ENCODE results near the gene ORAI2.

ORAI2 gene

DNA sequence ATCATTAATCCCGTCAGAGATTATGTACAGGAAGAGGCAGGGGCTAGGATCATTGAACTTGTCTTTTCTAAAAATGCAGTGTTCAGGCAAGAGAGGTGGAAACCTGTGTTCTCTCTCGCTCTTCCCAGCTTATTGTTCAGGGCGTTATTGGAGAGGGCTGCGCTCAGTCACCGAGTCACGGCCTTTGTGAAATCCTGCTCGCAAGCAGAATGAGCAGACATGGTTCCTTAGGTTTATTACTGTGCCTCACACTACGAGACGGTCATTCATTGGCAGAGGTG lies 37.8 kb upstream of the ORAI2 start:
- peaks cover 51% of the 10 kb centered on the region for H3K36me3 ChIP-seq (ENCODE audit: insufficient read depth, low read length)
- H3K4me1 ChIP-seq (ENCODE audit: insufficient read depth, low read length, severe bottlenecking), result peaks cover 17% of the 10 kb centered on the region
- peaks cover 10% of the 10 kb centered on the region; the same call in 1 of the 2 replicates for H3K79me2 ChIP-seq (ENCODE audit: insufficient read depth, low read length)
- H3K4me2 ChIP-seq (ENCODE audit: low read length), result peak overlapping the region; percentile 96
- H4K20me1 ChIP-seq (ENCODE audit: insufficient read depth, low read length), result no peaks in the 10 kb centered on the region
- H3K4me3 ChIP-seq (ENCODE audit: low read depth, low read length, poor library complexity, severe bottlenecking), result peak overlapping the region; percentile 77
- TF ChIP-seq, protein P1, sequence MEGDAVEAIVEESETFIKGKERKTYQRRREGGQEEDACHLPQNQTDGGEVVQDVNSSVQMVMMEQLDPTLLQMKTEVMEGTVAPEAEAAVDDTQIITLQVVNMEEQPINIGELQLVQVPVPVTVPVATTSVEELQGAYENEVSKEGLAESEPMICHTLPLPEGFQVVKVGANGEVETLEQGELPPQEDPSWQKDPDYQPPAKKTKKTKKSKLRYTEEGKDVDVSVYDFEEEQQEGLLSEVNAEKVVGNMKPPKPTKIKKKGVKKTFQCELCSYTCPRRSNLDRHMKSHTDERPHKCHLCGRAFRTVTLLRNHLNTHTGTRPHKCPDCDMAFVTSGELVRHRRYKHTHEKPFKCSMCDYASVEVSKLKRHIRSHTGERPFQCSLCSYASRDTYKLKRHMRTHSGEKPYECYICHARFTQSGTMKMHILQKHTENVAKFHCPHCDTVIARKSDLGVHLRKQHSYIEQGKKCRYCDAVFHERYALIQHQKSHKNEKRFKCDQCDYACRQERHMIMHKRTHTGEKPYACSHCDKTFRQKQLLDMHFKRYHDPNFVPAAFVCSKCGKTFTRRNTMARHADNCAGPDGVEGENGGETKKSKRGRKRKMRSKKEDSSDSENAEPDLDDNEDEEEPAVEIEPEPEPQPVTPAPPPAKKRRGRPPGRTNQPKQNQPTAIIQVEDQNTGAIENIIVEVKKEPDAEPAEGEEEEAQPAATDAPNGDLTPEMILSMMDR (IDR thresholded peaks at IDR 0.05; ENCODE audit: low read length), result no peak
- no peak for TF ChIP-seq EZH2 (IDR thresholded peaks at IDR 0.05; ENCODE audit: borderline replicate concordance, low read length)
- peak overlapping the region; percentile 68 for H3K27ac ChIP-seq (ENCODE audit: low read depth, low read length, poor library complexity, severe bottlenecking)
- no peaks in the 10 kb centered on the region for H3K9me3 ChIP-seq (ENCODE audit: low read length)
- H2AFZ ChIP-seq (ENCODE audit: low read length), result no peak overlapping the region
- H3K27me3 ChIP-seq (ENCODE audit: insufficient read depth, low read length), result no peaks in the 10 kb centered on the region
- no peaks in the 10 kb centered on the region for H3F3A ChIP-seq (ENCODE audit: insufficient read depth, low read length)
- H3K9ac ChIP-seq (ENCODE audit: low read length), result peak overlapping the region; percentile 82
- no peaks in the 10 kb centered on the region for H3K9me2 ChIP-seq (ENCODE audit: low read depth, low read length)

DNA sequence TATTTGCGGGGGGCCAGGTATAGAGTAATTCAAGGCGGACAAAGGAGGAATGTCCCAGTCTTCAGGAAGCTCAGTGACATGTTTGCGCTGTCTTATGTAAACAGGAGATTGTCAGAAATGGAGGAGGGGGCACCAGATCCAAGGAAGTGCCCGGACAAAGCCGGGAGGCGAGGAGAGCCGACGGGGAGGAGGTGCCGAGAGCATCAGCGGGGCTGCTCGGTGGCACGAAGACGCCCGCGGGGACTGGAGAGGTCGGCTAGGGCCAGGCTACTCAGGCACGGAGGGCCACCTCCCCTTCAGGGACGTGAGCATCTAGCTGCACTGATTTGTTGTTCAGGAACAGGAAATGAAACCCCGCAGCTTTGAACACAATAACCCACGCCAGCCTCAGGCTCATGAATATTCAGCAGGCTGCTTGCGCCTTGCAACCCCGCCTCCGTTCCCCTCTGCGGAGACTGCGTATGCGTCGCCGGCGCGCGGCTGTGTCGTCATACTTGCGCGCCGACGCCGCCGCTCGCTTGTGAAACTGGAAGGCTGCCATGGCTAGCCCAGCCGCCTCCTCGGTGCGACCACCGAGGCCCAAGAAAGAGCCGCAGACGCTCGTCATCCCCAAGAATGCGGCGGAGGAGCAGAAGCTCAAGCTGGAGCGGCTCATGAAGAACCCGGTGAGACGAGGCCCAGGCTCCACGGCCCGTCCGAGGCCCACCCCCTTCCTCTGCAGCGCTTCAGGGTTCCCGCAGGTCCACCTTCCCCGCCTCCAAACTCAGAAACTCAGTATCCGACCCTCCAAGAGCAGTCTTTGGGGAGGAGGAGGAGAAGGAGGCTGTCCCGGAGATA lies 37.3 kb upstream of the ORAI2 start, which contains the start of gene PRKRIP1:
PRKRIP1 (plus strand) TSS at position 491 of the 837 bp plus-strand sequence; CDS start at position 540, 49 bp downstream.
- Histone ChIP-seq H3K9me3 (ENCODE audit: low read length) (no peaks in the 10 kb centered on the region), H3K27ac (ENCODE audit: low read depth, low read length, poor library complexity, severe bottlenecking) (peak within 1 kb of the TSS; percentile 68), H3K27me3 (ENCODE audit: insufficient read depth, low read length) (no peaks in the 10 kb centered on the region), H3K4me3 (ENCODE audit: low read depth, low read length, poor library complexity, severe bottlenecking) (peak within 1 kb of the TSS; percentile 77), H4K20me1 (ENCODE audit: insufficient read depth, low read length) (no peaks in the 10 kb centered on the region), H3K36me3 (ENCODE audit: insufficient read depth, low read length) (peaks cover 56% of the 10 kb centered on the region), H3K4me2 (ENCODE audit: low read length) (peak within 1 kb of the TSS; percentile 96), H3K79me2 (ENCODE audit: insufficient read depth, low read length) (peaks cover 10% of the 10 kb centered on the region; the same call in 1 of the 2 replicates), H3K9ac (ENCODE audit: low read length) (peak within 1 kb of the TSS; percentile 82), H2AFZ (ENCODE audit: low read length) (no peak within 1 kb of the TSS), H3F3A (ENCODE audit: insufficient read depth, low read length) (no peaks in the 10 kb centered on the region), H3K4me1 (ENCODE audit: insufficient read depth, low read length, severe bottlenecking) (peaks cover 17% of the 10 kb centered on the region), H3K9me2 (ENCODE audit: low read depth, low read length) (no peaks in the 10 kb centered on the region)
- no peak for TF ChIP-seq EZH2 (IDR thresholded peaks at IDR 0.05; ENCODE audit: borderline replicate concordance, low read length)
- TF ChIP-seq, protein P1 (IDR thresholded peaks at IDR 0.05; ENCODE audit: low read length), result no peak

DNA sequence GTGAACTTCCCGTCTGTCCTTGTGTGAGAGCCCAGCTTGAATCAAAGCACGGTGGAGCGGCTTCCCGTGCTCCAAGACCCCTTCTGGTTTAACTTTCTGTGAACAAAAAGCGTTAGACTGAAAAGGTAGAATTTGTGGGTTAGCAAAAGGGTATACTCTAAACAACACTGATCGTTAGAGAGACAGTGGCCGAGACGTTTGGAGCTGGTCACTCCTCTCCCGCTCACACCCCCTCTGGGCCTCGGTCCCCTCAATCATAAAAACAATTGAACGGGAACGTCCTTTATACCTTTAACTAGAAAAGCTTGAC lies 36.7 kb upstream of the ORAI2 start:
- Histone ChIP-seq H4K20me1 (ENCODE audit: insufficient read depth, low read length) (no peaks in the 10 kb centered on the region), H3K9ac (ENCODE audit: low read length) (peak overlapping the region; percentile 82), H3K9me3 (ENCODE audit: low read length) (no peaks in the 10 kb centered on the region), H3K27ac (ENCODE audit: low read depth, low read length, poor library complexity, severe bottlenecking) (peak overlapping the region; percentile 67), H3K4me1 (ENCODE audit: insufficient read depth, low read length, severe bottlenecking) (peaks cover 18% of the 10 kb centered on the region), H3K4me2 (ENCODE audit: low read length) (peak overlapping the region; percentile 96), H3K4me3 (ENCODE audit: low read depth, low read length, poor library complexity, severe bottlenecking) (peak overlapping the region; percentile 77), H3K9me2 (ENCODE audit: low read depth, low read length) (no peaks in the 10 kb centered on the region), H3K36me3 (ENCODE audit: insufficient read depth, low read length) (peaks cover 59% of the 10 kb centered on the region), H3K79me2 (ENCODE audit: insufficient read depth, low read length) (peaks cover 10% of the 10 kb centered on the region; the same call in 1 of the 2 replicates), H3K27me3 (ENCODE audit: insufficient read depth, low read length) (no peaks in the 10 kb centered on the region), H2AFZ (ENCODE audit: low read length) (no peak overlapping the region), H3F3A (ENCODE audit: insufficient read depth, low read length) (no peaks in the 10 kb centered on the region)
- TF ChIP-seq, protein P1 (IDR thresholded peaks at IDR 0.05; ENCODE audit: low read length), result no peak
- no peak for TF ChIP-seq EZH2 (IDR thresholded peaks at IDR 0.05; ENCODE audit: borderline replicate concordance, low read length)

Measured in OCI-LY1 (cell line).